ENCODE measurements around the gene STEAP2.
"Not testable (repeated sequence)": the region's sequence is repeated elsewhere in the genome, so short reads cannot be mapped to it uniquely, and the experiment has no call there.

The STEAP2 gene

DNA sequence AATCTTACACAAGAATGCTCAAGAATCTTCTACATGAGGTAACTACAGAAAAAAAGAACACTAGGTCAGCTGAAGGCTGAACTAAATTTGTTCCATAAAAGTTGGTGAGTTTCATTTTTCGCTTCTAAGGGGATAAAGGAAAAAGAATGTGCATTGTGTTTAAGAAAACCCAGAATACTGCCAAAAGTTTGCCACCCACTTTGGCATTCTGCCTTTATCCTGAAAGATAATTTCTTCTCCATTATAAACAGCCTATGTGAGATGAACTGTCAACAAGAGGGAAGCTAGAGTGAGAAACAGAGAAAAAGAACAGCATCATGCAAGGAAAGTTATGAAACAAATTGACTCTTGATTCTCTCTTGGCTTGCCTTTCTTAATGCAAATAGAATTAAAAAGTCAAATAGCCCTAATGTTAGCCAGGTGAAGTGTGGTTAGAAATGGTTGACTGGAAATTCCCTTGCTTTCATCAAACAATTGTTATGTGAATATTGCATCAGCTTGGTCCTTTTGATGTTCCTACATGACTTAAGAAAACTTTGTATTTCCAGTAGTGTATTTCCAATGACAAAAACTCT is 31.4 kb upstream of the STEAP2 start:
- DNase-seq (ENCODE audit: low read depth) = no peak
- TF ChIP-seq, protein P1, sequence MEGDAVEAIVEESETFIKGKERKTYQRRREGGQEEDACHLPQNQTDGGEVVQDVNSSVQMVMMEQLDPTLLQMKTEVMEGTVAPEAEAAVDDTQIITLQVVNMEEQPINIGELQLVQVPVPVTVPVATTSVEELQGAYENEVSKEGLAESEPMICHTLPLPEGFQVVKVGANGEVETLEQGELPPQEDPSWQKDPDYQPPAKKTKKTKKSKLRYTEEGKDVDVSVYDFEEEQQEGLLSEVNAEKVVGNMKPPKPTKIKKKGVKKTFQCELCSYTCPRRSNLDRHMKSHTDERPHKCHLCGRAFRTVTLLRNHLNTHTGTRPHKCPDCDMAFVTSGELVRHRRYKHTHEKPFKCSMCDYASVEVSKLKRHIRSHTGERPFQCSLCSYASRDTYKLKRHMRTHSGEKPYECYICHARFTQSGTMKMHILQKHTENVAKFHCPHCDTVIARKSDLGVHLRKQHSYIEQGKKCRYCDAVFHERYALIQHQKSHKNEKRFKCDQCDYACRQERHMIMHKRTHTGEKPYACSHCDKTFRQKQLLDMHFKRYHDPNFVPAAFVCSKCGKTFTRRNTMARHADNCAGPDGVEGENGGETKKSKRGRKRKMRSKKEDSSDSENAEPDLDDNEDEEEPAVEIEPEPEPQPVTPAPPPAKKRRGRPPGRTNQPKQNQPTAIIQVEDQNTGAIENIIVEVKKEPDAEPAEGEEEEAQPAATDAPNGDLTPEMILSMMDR (IDR thresholded peaks at IDR 0.05; ENCODE audit: low read depth, low read length, missing control alignments) = no peak
- no peak overlapping the region for H3K4me3 ChIP-seq (ENCODE audit: low read depth, low read length)

DNA sequence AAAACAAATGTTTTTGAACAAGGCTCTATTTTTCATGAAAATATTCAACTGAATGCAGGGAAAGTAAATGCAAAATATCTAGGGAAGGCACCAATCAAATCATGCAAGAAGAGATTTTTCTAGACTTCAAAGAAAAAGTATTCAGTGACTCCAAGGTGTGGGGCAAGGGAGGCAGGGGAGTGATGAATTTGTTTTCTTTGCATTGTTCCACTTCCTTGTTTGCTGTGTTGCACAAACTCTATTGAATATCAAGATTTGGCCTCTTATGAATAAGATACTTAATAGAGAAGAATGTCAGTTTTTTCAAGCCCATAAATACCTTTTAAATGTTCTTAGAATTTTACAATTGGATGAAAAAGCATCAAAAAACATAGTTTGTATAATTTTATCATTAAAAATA is 30.9 kb upstream of the STEAP2 start:
- no peak for DNase-seq (ENCODE audit: low read depth)
- no peak overlapping the region for H3K4me3 ChIP-seq (ENCODE audit: low read depth, low read length)
- TF ChIP-seq, protein P1 (IDR thresholded peaks at IDR 0.05; ENCODE audit: low read depth, low read length, missing control alignments) = no peak

DNA sequence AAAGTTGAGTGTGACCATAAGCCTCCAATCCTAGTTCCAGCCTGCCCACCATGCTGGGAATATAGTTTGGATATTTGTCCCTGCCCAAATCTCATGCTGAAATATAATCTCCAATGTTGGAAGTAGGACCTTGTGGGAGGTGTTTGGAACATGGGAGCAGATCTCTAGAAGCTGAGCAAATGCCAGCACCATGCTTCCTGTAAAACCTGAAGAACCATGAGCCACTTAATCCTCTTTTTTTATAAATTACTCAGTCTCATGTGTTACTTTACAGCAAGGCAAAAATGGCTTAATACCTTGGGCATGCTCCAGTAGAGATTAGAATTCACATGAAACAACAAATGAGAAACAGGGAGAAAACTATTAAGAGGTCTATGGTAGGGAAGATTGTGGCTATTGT is 30.1 kb upstream of the STEAP2 start:
- H3K4me3 ChIP-seq (ENCODE audit: low read depth, low read length) = no peak overlapping the region
- DNase-seq (ENCODE audit: low read depth) = no peak
- TF ChIP-seq, protein P1 (IDR thresholded peaks at IDR 0.05; ENCODE audit: low read depth, low read length, missing control alignments) = no peak

DNA sequence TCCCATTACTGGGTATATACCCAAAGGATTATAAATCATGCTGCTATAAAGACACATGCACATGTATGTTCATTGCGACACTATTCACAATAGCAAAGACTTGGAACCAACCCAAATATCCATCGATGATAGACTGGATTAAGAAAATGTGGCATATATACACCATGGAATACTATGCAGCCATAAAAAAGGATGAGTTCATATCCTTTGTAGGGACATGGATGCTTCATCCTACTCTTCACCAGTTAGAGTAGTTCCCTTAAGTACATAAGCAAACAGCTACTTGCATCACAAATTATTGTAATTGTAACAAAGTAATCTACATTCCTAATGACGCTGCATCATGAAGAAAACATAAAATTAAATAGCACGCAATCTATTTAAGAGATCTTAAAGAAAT is 25.2 kb upstream of the STEAP2 start:
- not testable (repeated sequence) for DNase-seq (ENCODE audit: low read depth); H3K4me3 ChIP-seq (ENCODE audit: low read depth, low read length)

DNA sequence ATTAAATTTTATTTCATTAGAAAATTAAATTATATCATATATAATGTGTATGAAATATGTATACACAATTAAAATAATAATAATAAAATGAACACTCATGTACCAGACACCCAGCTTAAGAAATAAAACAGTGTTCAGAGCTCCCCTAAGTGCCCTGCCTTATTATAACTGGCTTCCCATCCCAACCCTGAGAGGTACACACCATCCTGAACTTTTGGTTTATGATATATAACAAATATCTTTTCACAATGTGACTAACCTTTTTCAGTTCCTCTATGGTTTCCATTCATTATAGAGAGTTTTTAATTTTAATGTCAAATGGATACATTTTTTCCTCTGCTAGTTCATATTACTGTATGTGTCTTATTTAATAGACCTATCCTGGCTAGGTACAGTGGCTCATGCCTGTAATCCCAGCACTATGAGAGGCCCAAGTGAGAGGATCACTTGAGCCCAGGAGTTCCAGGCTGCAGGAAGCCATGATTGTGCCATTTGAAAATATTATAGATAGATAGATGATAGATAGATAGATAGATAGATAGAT is 24.0 kb upstream of the STEAP2 start:
- no peak overlapping the region for H3K4me3 ChIP-seq (ENCODE audit: low read depth, low read length)
- TF ChIP-seq, protein P1 (IDR thresholded peaks at IDR 0.05; ENCODE audit: low read depth, low read length, missing control alignments) = no peak
- DNase-seq (ENCODE audit: low read depth) = no peak

DNA sequence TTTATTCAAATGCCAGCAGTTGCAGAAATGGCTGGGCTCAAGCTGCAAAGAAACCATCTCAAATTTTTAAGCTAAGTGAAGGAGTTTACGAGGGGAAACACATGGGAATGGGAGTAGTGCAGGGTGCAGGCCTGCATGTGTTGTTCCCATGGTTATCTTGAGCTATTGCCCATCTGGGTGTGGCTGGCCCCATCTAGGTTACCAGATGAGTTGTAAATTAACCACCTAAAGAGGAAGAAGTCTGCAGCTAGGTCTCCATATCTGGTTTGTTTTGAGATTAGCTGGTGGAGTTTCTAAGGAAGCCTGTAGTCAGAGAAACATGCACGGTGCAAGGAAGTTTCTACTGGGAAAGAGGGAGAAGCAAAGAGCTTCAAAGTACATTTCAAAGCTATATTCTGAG is 23.3 kb upstream of the STEAP2 start:
- no peak for DNase-seq (ENCODE audit: low read depth)
- TF ChIP-seq, protein P1 (IDR thresholded peaks at IDR 0.05; ENCODE audit: low read depth, low read length, missing control alignments) = no peak

DNA sequence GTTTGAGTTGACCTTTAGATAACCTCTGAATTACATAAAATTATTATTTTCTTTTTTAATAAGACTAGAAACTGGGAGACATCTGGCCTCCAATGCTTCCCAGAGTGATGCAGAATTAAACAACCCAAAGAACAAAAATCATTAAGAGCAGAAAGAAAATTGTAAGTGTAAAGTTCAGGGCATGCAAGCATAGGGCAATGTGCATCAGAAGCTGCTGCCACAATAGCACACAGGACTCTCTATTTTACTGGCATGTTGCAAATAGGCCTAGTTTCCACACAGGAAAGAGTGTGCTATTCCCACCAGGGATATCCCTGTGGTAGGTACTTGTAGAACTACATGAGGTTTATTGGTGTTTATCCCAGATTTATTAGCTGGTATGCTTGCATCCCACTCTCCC is 20.5 kb upstream of the STEAP2 start:
- DNase-seq (ENCODE audit: low read depth) = no peak
- TF ChIP-seq, protein P1 (IDR thresholded peaks at IDR 0.05; ENCODE audit: low read depth, low read length, missing control alignments) = no peak
- no peak overlapping the region for H3K4me3 ChIP-seq (ENCODE audit: low read depth, low read length)

More for the DNA sequence above, 23.3 kb upstream of the STEAP2 start:
- no peak overlapping the region for H3K4me3 ChIP-seq (ENCODE audit: low read depth, low read length)
